GM13977 (cell line): ENCODE data around the gene FA2H.

ENCODE experiments used
- DNase-seq: peaks from one replicate; pipeline ENCODE4 v3.0.0; 2012; ENCODE audit warnings: low spot score
- CTCF ChIP-seq: IDR thresholded peaks from 2 replicates; pipeline ENCODE4 v1.5.1; 2012; ENCODE audit warnings: mild to moderate bottlenecking, control low read depth; ENCODE audit not compliant: insufficient read depth; ENCODE audit errors: extremely low read depth, missing control alignments
- in situ Hi-C: fragments of 300-500 bp; cut with MboI; formaldehyde crosslinking; loops from one replicate; pipeline ENCODE4 v1.12.0; 2022; ENCODE audit warnings: low sequenced_read_pairs, low pct_unique_long_range_greater_than_20kb, mixed read lengths, inconsistent platforms; ENCODE audit not compliant: unreplicated experiment

FA2H gene

GRCh38 chr16:74747716-74748615 is 26.7 kb downstream of the FA2H start:
- in situ Hi-C loops = no loop called here
- DNase-seq = no peak
- TF ChIP-seq CTCF = no peak

- in situ Hi-C loops = no loop called here
- TF ChIP-seq CTCF = no peak
- no peak for DNase-seq
Measured at GRCh38 chr16:74745926-74746325, 28.7 kb downstream of the FA2H start.

GRCh38 chr16:74745109-74745615 is 29.5 kb downstream of the FA2H start:
- in situ Hi-C loops = no loop called here
- TF ChIP-seq CTCF = no peak
- no peak for DNase-seq

GRCh38 chr16:74744566-74744965 is 30.1 kb downstream of the FA2H start:
- in situ Hi-C loops = no loop called here
- no peak for TF ChIP-seq CTCF
- no peak for DNase-seq

GRCh38 chr16:74743668-74744299 is 30.8 kb downstream of the FA2H start:
- TF ChIP-seq CTCF = no peak
- in situ Hi-C loops = no loop called here
- no peak for DNase-seq

GRCh38 chr16:74743045-74743667 is 31.5 kb downstream of the FA2H start:
- DNase-seq = no peak
- in situ Hi-C loops = no loop called here
- no peak for TF ChIP-seq CTCF
